Gastrocnemius medialis (tissue), 4 donors: ENCODE results near the gene TMEM192. TPM values are rescaled to one million over a fixed set of nuclear protein-coding genes. Genes with fewer than 3 reads are reported as not detected.

Experiments
- ATAC-seq, 2 donors: fragments of 150-250 bp; one replicate each; pipeline ENCODE4 v1.9.1; 2016
- DNase-seq, 2 donors: peaks; one replicate each; pipeline ENCODE4 v3.0.0-alpha.2; 2019
- H3K27ac ChIP-seq, 4 donors: fragments of 200-600 bp; sonication (generic); 1 replicate in 1 of 4; 2 replicates in 3 of 4; pipeline ENCODE4 v1.5.1; 2016 to 2018; ENCODE audit warnings: mild to moderate bottlenecking in 2 of 4, moderate library complexity in 1 of 4
- H3K27me3 ChIP-seq, 3 donors: fragments of 200-600 bp; sonication (generic) in 2 of 3; 1 replicate in 1 of 3; 2 replicates in 2 of 3; pipeline versions ENCODE4 v1.5.1 to v1.6.0; 2016 to 2019; ENCODE audit warnings: mild to moderate bottlenecking in 1 of 3, moderate library complexity in 1 of 3
- H3K36me3 ChIP-seq, 2 donors: fragments of 200-600 bp; sonication (generic) in 1 of 2; one replicate each; pipeline ENCODE4 v1.5.1; 2017 to 2018
- H3K4me1 ChIP-seq, 2 donors: fragments of 200-600 bp; sonication (generic) in 1 of 2; one replicate each; pipeline ENCODE4 v1.5.1; 2016 to 2017; ENCODE audit warnings: mild to moderate bottlenecking in 2 of 2
- H3K4me3 ChIP-seq, 4 donors: fragments of 200-600 bp; sonication (generic) in 3 of 4; 1 replicate in 1 of 4; 2 replicates in 3 of 4; pipeline ENCODE4 v1.5.1; 2016 to 2019; ENCODE audit warnings: mild to moderate bottlenecking in 2 of 4
- H3K9me3 ChIP-seq, 3 donors: fragments of 200-600 bp; sonication (generic) in 2 of 3; 1 replicate in 1 of 3; 2 replicates in 2 of 3; pipeline ENCODE4 v1.5.1; 2016 to 2019
- POLR2A ChIP-seq, 2 donors: fragments of 450-650 bp; IDR thresholded peaks; one replicate each; pipeline ENCODE4 v1.6.1; 2017; ENCODE audit warnings: antibody characterized with exemption in 2 of 2, mild to moderate bottlenecking in 2 of 2, moderate library complexity in 2 of 2
- in situ Hi-C, 4 donors: fragments of 200-750 bp; cut with MboI; loops; one replicate each; pipeline versions ENCODE4 v1.15.0 to v1.8.0; 2017; ENCODE audit warnings: low sequenced_read_pairs in 4 of 4
- intact Hi-C: fragments of 100-400 bp; cut with DNase I; formaldehyde crosslinking; loops from one replicate; pipeline ENCODE4 v1.15.1; 2023; ENCODE audit warnings: low total_unique reads
- total RNA-seq, 4 donors: library from RNA; depleted of rRNA; stranded (reverse); fragments of >200 nt; gene quantifications; one replicate each; pipeline versions ENCODE4 v1.1.0 to v1.2.3, GENCODE V29; 2016
- TF ChIP-seq, protein P1 (sequence below), 5 experiments: fragments of 450-650 bp in 3 of 5; fragments of 200-600 bp in 2 of 5; sonication (generic) in 2 of 5; IDR thresholded peaks in 4 of 5; conservative IDR thresholded peaks in 1 of 5; 1 replicate in 4 of 5; 2 replicates in 1 of 5; pipeline ENCODE4 v1.5.1; 2016 to 2019; ENCODE audit warnings: antibody characterized with exemption in 5 of 5, mild to moderate bottlenecking in 3 of 5, moderate library complexity in 3 of 5

TMEM192 gene
- total RNA-seq, 4 donors from 2014 or later: 15.3 to 28.9 (median 17.8) TPM

GRCh38 chr4:165070560-165070959, 42.1 kb downstream of the TMEM192 start:
- Histone ChIP-seq H3K9me3 (no peaks in the 10 kb centered on the region), H3K27ac (no peak overlapping the region), H3K4me1 (no peaks in the 10 kb centered on the region), H3K36me3 (no peaks in the 10 kb centered on the region), H3K4me3 (no peak overlapping the region), H3K27me3 (no peaks in the 10 kb centered on the region)
- ATAC-seq: no peak
- no peak for TF ChIP-seq POLR2A (IDR thresholded peaks at IDR 0.05)
- TF ChIP-seq, protein P1, sequence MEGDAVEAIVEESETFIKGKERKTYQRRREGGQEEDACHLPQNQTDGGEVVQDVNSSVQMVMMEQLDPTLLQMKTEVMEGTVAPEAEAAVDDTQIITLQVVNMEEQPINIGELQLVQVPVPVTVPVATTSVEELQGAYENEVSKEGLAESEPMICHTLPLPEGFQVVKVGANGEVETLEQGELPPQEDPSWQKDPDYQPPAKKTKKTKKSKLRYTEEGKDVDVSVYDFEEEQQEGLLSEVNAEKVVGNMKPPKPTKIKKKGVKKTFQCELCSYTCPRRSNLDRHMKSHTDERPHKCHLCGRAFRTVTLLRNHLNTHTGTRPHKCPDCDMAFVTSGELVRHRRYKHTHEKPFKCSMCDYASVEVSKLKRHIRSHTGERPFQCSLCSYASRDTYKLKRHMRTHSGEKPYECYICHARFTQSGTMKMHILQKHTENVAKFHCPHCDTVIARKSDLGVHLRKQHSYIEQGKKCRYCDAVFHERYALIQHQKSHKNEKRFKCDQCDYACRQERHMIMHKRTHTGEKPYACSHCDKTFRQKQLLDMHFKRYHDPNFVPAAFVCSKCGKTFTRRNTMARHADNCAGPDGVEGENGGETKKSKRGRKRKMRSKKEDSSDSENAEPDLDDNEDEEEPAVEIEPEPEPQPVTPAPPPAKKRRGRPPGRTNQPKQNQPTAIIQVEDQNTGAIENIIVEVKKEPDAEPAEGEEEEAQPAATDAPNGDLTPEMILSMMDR (IDR thresholded peaks at IDR 0.05 in 4 of 5, conservative IDR thresholded peaks at IDR 0.05 in 1 of 5): no peak
- DNase-seq: no peak
- intact Hi-C loops (no loop called here), in situ Hi-C loops (no loop called here)

GRCh38 chr4:165060938-165061337, 51.7 kb downstream of the TMEM192 start:
- Histone ChIP-seq H3K36me3 (no peaks in the 10 kb centered on the region), H3K4me1 (no peaks in the 10 kb centered on the region), H3K4me3 (no peak overlapping the region), H3K9me3 (no peaks in the 10 kb centered on the region), H3K27ac (no peak overlapping the region), H3K27me3 (no peaks in the 10 kb centered on the region)
- in situ Hi-C loops (no loop called here), intact Hi-C loops (no loop called here)
- DNase-seq (no peak), ATAC-seq (no peak)
- no peak for TF ChIP-seq POLR2A (IDR thresholded peaks at IDR 0.05)

DNA sequence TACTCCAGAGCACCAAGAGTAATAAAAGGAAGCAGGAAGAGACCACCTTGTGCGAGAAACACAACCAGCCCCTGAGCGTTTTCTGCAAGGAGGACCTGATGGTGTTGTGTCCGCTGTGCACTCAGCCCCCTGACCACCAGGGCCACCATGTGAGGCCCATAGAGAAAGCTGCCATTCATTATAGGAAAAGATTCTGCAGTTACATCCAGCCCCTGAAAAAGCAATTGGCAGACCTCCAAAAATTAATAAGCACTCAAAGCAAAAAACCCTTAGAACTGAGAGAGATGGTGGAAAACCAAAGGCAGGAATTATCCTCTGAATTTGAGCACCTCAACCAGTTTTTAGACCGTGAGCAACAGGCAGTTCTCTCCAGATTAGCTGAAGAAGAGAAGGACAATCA, 53.3 kb downstream of the TMEM192 start:
- ATAC-seq: no peak

GRCh38 chr4:165058666-165059065, 54.0 kb downstream of the TMEM192 start:
- no peak overlapping the region for H3K27ac ChIP-seq
- TF ChIP-seq, protein P1 (IDR thresholded peaks at IDR 0.05 in 4 of 5, conservative IDR thresholded peaks at IDR 0.05 in 1 of 5): no peak
- TF ChIP-seq POLR2A (IDR thresholded peaks at IDR 0.05): no peak
- H3K36me3 ChIP-seq: no peaks in the 10 kb centered on the region
- intact Hi-C loops: no loop called here
- ATAC-seq: no peak
- H3K9me3 ChIP-seq: no peaks in the 10 kb centered on the region
- H3K4me3 ChIP-seq: no peak overlapping the region
- DNase-seq: no peak
- in situ Hi-C loops: no loop called here
- no peaks in the 10 kb centered on the region for H3K4me1 ChIP-seq
- H3K27me3 ChIP-seq: no peaks in the 10 kb centered on the region

More for the DNA sequence above, 53.3 kb downstream of the TMEM192 start:
- in situ Hi-C loops: no loop called here
- intact Hi-C loops: no loop called here
- Histone ChIP-seq H3K36me3 (no peaks in the 10 kb centered on the region), H3K4me3 (no peak overlapping the region), H3K27me3 (no peaks in the 10 kb centered on the region), H3K9me3 (no peaks in the 10 kb centered on the region), H3K27ac (no peak overlapping the region), H3K4me1 (no peaks in the 10 kb centered on the region)
- no peak for TF ChIP-seq POLR2A (IDR thresholded peaks at IDR 0.05)
- TF ChIP-seq, protein P1 (IDR thresholded peaks at IDR 0.05 in 4 of 5, conservative IDR thresholded peaks at IDR 0.05 in 1 of 5): no peak
- no peak for DNase-seq

GRCh38 chr4:165055601-165056000, 57.1 kb downstream of the TMEM192 start:
- no peak overlapping the region for H3K27ac ChIP-seq

More at GRCh38 chr4:165055601-165056000, 57.1 kb downstream of the TMEM192 start:
- Histone ChIP-seq H3K36me3 (no peaks in the 10 kb centered on the region), H3K9me3 (no peaks in the 10 kb centered on the region), H3K4me3 (no peak overlapping the region), H3K27me3 (no peaks in the 10 kb centered on the region), H3K4me1 (no peaks in the 10 kb centered on the region)
- in situ Hi-C loops (no loop called here), intact Hi-C loops (no loop called here)
- DNase-seq (no peak), ATAC-seq (no peak)
- TF ChIP-seq, protein P1 (IDR thresholded peaks at IDR 0.05 in 4 of 5, conservative IDR thresholded peaks at IDR 0.05 in 1 of 5): no peak
